ENCODE data around the gene DEPP1. TPM values are rescaled to one million over a fixed set of nuclear protein-coding genes. Genes with fewer than 3 reads are reported as not detected.

DEPP1 gene
- total and polyA plus RNA-seq, 2 of the 13 experiments (the other 11 are each of a cell fraction or from before 2014, with no cell fraction given): 14.8 to 270 TPM

DNA sequence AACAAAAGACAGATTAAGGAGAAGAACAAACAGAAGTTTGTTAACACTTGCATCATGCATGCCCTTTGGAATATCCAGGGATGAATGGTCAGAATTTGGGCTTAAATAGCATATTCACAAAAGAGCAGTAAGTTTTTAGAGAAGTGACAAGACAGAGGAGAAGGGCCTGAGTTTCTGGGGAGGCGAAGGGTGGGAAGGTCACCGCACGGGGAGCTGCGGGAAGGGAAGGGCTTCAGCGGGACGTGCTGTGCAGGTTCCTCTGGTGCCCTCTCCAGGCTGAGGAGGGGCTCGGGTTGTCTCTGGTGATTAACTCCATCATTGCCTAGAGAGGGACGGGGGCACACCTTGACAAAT is 11.7 kb upstream of the DEPP1 start (continued):
- TF ChIP-seq, protein P1, sequence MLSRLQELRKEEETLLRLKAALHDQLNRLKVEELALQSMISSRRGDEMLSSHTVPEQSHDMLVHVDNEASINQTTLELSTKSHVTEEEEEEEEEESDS (CRISPR knock-in tag; IDR thresholded peaks at IDR 0.05; ENCODE audit: borderline replicate concordance): peak; percentile 73; the same call in 1 of the 2 replicates
- TF ChIP-seq ERF (CRISPR knock-in tag; IDR thresholded peaks at IDR 0.05) (peak; percentile 53; the same call in 1 of the 2 replicates), ZNF331 (CRISPR knock-in tag; IDR thresholded peaks at IDR 0.05) (no peak), FOSL1 (CRISPR knock-in tag; IDR thresholded peaks at IDR 0.05; ENCODE audit: borderline replicate concordance) (0 out of 2 replicates have a peak, but pooled peaks have one; percentile 18), ZNF543 (CRISPR knock-in tag; IDR thresholded peaks at IDR 0.05) (no peak), RXRB (CRISPR knock-in tag; IDR thresholded peaks at IDR 0.05; ENCODE audit: borderline replicate concordance) (peak; percentile 44), ZNF547 (CRISPR knock-in tag; IDR thresholded peaks at IDR 0.05) (no peak), ISL2 (CRISPR knock-in tag; IDR thresholded peaks at IDR 0.05) (peak; percentile 51; the same call in 1 of the 2 replicates)

DNA sequence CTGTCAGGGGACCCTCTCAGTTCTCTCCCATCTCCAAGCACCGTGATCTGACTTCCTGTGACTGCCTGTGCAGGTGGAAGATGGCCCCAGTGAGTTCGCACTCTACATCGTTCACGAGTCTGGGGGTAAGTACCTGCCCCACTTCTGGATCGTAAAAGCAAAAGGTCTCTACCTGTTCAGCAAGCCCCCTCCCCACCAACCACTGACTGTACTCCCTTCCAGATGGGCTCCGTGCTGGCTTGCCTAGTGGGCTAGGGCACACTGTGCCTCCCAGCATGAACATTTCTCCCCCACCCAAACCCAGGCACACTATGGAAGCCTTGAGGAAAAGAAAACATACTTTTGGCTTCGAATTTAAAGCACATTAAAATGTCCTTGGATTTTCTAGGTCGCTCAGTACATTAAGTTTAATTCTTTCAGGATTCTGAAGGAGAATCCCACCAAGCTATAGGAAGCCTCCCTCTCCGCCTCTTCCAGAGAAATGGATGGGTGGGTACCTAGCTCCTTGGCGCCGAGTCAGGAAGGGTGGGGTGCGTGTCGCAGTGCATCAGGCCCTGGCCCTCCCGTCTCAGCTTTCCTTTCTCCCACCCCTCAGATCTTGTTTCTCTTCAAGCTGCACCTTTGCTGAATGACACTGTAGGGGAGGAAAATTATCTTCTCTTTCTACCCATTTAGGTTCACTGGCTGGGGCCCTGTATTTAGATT is 11.1 kb upstream of the DEPP1 start:
- Histone ChIP-seq H3K4me2 (ENCODE audit: low read depth, low read length) (peak overlapping the region; percentile 40), H3K9me3 (ENCODE audit: low read length) (no peaks in the 10 kb centered on the region), H3K27me3 (ENCODE audit: control insufficient read depth in 1 of 2, insufficient read depth in 2 of 2, low read length in 2 of 2) (no peaks in the 10 kb centered on the region), H3K27ac (ENCODE audit: extremely low read length, insufficient read depth, low read length) (peak overlapping the region; percentile 55), H3K4me1 (ENCODE audit: insufficient read depth, low read length) (peaks cover 75% of the 10 kb centered on the region), H2AFZ (ENCODE audit: low read length) (no peak overlapping the region), H4K20me1 (ENCODE audit: insufficient read depth, low read length) (no peaks in the 10 kb centered on the region), H3K9ac (ENCODE audit: insufficient read depth, low read depth, low read length) (peak overlapping the region; percentile 54), H3K79me2 (ENCODE audit: insufficient read depth, low read length) (no peaks in the 10 kb centered on the region), H3K36me3 (replicated peaks in 1 of 2; ENCODE audit: control insufficient read depth in 1 of 2, insufficient read depth in 2 of 2, low read length in 2 of 2) (peaks cover 17 to 48% of the 10 kb centered on the region in 2 experiments; a peak in 4 of 5 replicates), H3K4me3 (replicated peaks in 1 of 3; ENCODE audit: insufficient read depth in 1 of 3, low read depth in 2 of 3, low read length in 3 of 3) (0 out of 6 replicates have a peak overlapping the region, but pooled peaks of 1 of the 3 experiments have one; percentile 0)
- POLR2A ChIA-PET: interaction anchor here (0.7 to 12.0 kb wide), 9 partner anchors 8 to 79 kb away, joined by 3 to 863 read pairs (median 5); partner anchors contain the start of gene DEPP1
- 87% methylated on average over 14 of the region's 14 CpGs for WGBS (ENCODE audit: low lambda C conversion rate)
- intact Hi-C loops (cut with micrococcal nuclease; ENCODE audit: unreplicated experiment) (loop anchor here (5.0 kb wide), 1 partner anchor 57 kb away; no protein-coding TSS in a partner anchor), in situ Hi-C loops (cut with HindIII; ENCODE audit: extremely low pct_ligation_motif_present, low pct_unique_long_range_greater_than_20kb) (no loop called here)
- BruUV-seq (replicated peaks): no TSS peak
- FAIRE-seq (no peak), DNase-seq (ENCODE audit: low spot score) (no peak), ATAC-seq (no peak; the same call in 2 of the 3 replicates)
- CTCF ChIA-PET (ENCODE audit: low intra/inter-chr PET ratio, low total read pairs): interaction anchor here (0.9 to 2.2 kb wide), 2 partner anchors 27 to 57 kb away, joined by 4 to 16 read pairs; no protein-coding TSS in a partner anchor
- TF ChIP-seq MLLT10 (CRISPR knock-in tag; IDR thresholded peaks at IDR 0.05) (no peak), FOXK1 (CRISPR knock-in tag; IDR thresholded peaks at IDR 0.05; ENCODE audit: borderline replicate concordance, low read depth) (no peak), EP300 (IDR thresholded peaks at IDR 0.05; ENCODE audit: low read depth in 2 of 2, low read length in 2 of 2) (no peak), EP300 (CRISPR knock-in tag; IDR thresholded peaks at IDR 0.05; ENCODE audit: borderline replicate concordance) (no peak), TOE1 (CRISPR knock-in tag; IDR thresholded peaks at IDR 0.05) (no peak), ZIK1 (CRISPR knock-in tag; IDR thresholded peaks at IDR 0.05; ENCODE audit: borderline replicate concordance, low read depth) (no peak), ZNF33A (CRISPR knock-in tag; IDR thresholded peaks at IDR 0.05; ENCODE audit: borderline replicate concordance) (no peak), ZNF883 (CRISPR knock-in tag; IDR thresholded peaks at IDR 0.05; ENCODE audit: not compliant biosample characterization) (peak; percentile 5), KDM6A (CRISPR knock-in tag; IDR thresholded peaks at IDR 0.05; ENCODE audit: low read depth) (no peak), ZNF563 (CRISPR knock-in tag; IDR thresholded peaks at IDR 0.05) (no peak), RAD51 (IDR thresholded peaks at IDR 0.05; ENCODE audit: borderline replicate concordance) (no peak)
- TF ChIP-seq, protein P2, sequence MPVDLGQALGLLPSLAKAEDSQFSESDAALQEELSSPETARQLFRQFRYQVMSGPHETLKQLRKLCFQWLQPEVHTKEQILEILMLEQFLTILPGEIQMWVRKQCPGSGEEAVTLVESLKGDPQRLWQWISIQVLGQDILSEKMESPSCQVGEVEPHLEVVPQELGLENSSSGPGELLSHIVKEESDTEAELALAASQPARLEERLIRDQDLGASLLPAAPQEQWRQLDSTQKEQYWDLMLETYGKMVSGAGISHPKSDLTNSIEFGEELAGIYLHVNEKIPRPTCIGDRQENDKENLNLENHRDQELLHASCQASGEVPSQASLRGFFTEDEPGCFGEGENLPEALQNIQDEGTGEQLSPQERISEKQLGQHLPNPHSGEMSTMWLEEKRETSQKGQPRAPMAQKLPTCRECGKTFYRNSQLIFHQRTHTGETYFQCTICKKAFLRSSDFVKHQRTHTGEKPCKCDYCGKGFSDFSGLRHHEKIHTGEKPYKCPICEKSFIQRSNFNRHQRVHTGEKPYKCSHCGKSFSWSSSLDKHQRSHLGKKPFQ (CRISPR knock-in tag; IDR thresholded peaks at IDR 0.05; ENCODE audit: insufficient replicate concordance): no peak
- TF ChIP-seq, protein P3, sequence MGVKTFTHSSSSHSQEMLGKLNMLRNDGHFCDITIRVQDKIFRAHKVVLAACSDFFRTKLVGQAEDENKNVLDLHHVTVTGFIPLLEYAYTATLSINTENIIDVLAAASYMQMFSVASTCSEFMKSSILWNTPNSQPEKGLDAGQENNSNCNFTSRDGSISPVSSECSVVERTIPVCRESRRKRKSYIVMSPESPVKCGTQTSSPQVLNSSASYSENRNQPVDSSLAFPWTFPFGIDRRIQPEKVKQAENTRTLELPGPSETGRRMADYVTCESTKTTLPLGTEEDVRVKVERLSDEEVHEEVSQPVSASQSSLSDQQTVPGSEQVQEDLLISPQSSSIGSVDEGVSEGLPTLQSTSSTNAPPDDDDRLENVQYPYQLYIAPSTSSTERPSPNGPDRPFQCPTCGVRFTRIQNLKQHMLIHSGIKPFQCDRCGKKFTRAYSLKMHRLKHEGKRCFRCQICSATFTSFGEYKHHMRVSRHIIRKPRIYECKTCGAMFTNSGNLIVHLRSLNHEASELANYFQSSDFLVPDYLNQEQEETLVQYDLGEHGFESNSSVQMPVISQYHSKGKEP (CRISPR knock-in tag; IDR thresholded peaks at IDR 0.05): no peak
